Type B pancreatic cell (in vitro differentiated cells): Measurements from ENCODE around the gene LRRC7. TPM values are rescaled to one million over a fixed set of nuclear protein-coding genes. Genes with fewer than 3 reads are reported as not detected.
"Not testable (repeated sequence)": the region's sequence is repeated elsewhere in the genome, so short reads cannot be mapped to it uniquely, and the experiment has no call there.

Experiments
- DNase-seq: peaks from one replicate; pipeline ENCODE4 v3.0.0; 2021; ENCODE audit warnings: mixed read lengths; ENCODE audit not compliant: unreplicated experiment; ENCODE audit errors: extremely low spot score
- H3K27ac Mint-ChIP-seq: 2 replicates; pipeline ENCODE4 v1.8.0; 2021; ENCODE audit warnings: mild to moderate bottlenecking, mixed read lengths
- H3K27me3 Mint-ChIP-seq: 2 replicates; pipeline ENCODE4 v1.8.0; 2021; ENCODE audit warnings: mixed read lengths
- H3K36me3 Mint-ChIP-seq: 2 replicates; pipeline ENCODE4 v1.8.0; 2021; ENCODE audit warnings: mixed read lengths
- H3K4me1 Mint-ChIP-seq: one replicate; pipeline ENCODE4 v1.8.0; 2021; ENCODE audit warnings: mixed read lengths; ENCODE audit not compliant: unreplicated experiment
- H3K4me3 Mint-ChIP-seq: 2 replicates; pipeline ENCODE4 v1.8.0; 2021; ENCODE audit warnings: mild to moderate bottlenecking, mixed read lengths
- H3K9me3 Mint-ChIP-seq: 2 replicates; pipeline ENCODE4 v1.8.0; 2021; ENCODE audit warnings: mixed read lengths
- CTCF ChIP-seq: fragments of 200-600 bp; sonication (generic); conservative IDR thresholded peaks from 2 replicates; pipeline ENCODE4 v1.5.0; 2021; ENCODE audit warnings: antibody characterized with exemption, mild to moderate bottlenecking
- total RNA-seq: library from RNA; stranded (reverse); gene quantifications from 2 replicates; pipeline ENCODE4 v1.2.1, GENCODE V29; 2021; ENCODE audit warnings: low replicate concordance

Gene LRRC7
- total RNA-seq, 1 donor from 2014 or later: 2.8 TPM

- no peak for DNase-seq
- TF ChIP-seq CTCF: no peak
- H3K4me3 Mint-ChIP-seq: no peak overlapping the region
- H3K27ac Mint-ChIP-seq: no peak overlapping the region
- H3K4me1 Mint-ChIP-seq: no peaks in the 10 kb centered on the region
- no peaks in the 10 kb centered on the region for H3K9me3 Mint-ChIP-seq
- H3K27me3 Mint-ChIP-seq: no peaks in the 10 kb centered on the region
- no peaks in the 10 kb centered on the region for H3K36me3 Mint-ChIP-seq
These were observed 295.2 kb downstream of the LRRC7 start for GRCh38 chr1:69862906-69863305.

GRCh38 chr1:69863704-69864103 is 296.0 kb downstream of the LRRC7 start:
- Mint-ChIP-seq H3K4me1 (no peaks in the 10 kb centered on the region), H3K36me3 (no peaks in the 10 kb centered on the region), H3K27me3 (no peaks in the 10 kb centered on the region), H3K9me3 (no peaks in the 10 kb centered on the region), H3K27ac (no peak overlapping the region), H3K4me3 (no peak overlapping the region)
- TF ChIP-seq CTCF: no peak
- DNase-seq: no peak

- no peak overlapping the region for H3K27ac Mint-ChIP-seq
- H3K4me3 Mint-ChIP-seq: no peak overlapping the region
- no peak for DNase-seq
- no peaks in the 10 kb centered on the region for H3K9me3 Mint-ChIP-seq
- no peak for TF ChIP-seq CTCF
- H3K36me3 Mint-ChIP-seq: no peaks in the 10 kb centered on the region
- H3K27me3 Mint-ChIP-seq: no peaks in the 10 kb centered on the region
- no peaks in the 10 kb centered on the region for H3K4me1 Mint-ChIP-seq
These were observed 303.7 kb downstream of the LRRC7 start for GRCh38 chr1:69871412-69871811.

GRCh38 chr1:69878338-69878737 is 310.6 kb downstream of the LRRC7 start:
- no peaks in the 10 kb centered on the region for H3K27me3 Mint-ChIP-seq
- no peaks in the 10 kb centered on the region for H3K4me1 Mint-ChIP-seq
- H3K9me3 Mint-ChIP-seq: no peaks in the 10 kb centered on the region
- no peak for TF ChIP-seq CTCF
- H3K36me3 Mint-ChIP-seq: no peaks in the 10 kb centered on the region
- H3K4me3 Mint-ChIP-seq: no peak overlapping the region
- H3K27ac Mint-ChIP-seq: no peak overlapping the region
- DNase-seq: no peak

- H3K27ac Mint-ChIP-seq, H3K36me3 Mint-ChIP-seq, H3K4me1 Mint-ChIP-seq, H3K9me3 Mint-ChIP-seq, H3K4me3 Mint-ChIP-seq, H3K27me3 Mint-ChIP-seq, DNase-seq: not testable (repeated sequence)
These were observed 320.3 kb downstream of the LRRC7 start for GRCh38 chr1:69888016-69888415.

GRCh38 chr1:69888657-69889056 is 320.9 kb downstream of the LRRC7 start:
- Mint-ChIP-seq H3K4me1 (no peaks in the 10 kb centered on the region), H3K9me3 (peaks cover 6% of the 10 kb centered on the region), H3K27me3 (no peaks in the 10 kb centered on the region), H3K4me3 (no peak overlapping the region), H3K27ac (no peak overlapping the region), H3K36me3 (no peaks in the 10 kb centered on the region)
- no peak for DNase-seq
- no peak for TF ChIP-seq CTCF
